HEK293 (cell line): Measurements from ENCODE around the gene ZCCHC14.
A peak's percentile ranks its signal among the peaks of the same experiment; 100 is the strongest.

Experiments
- GFI1B ChIP-seq: fragments of 450-650 bp; formaldehyde crosslinking; IDR thresholded peaks from 2 replicates; pipeline ENCODE4 v1.5.1; 2016; ENCODE audit warnings: missing biosample characterization, missing genetic modification characterization
- GLI2 ChIP-seq: fragments of 450-650 bp; formaldehyde crosslinking; IDR thresholded peaks from 2 replicates; pipeline ENCODE4; 2017; ENCODE audit warnings: missing biosample characterization, missing genetic modification characterization, low read depth, borderline replicate concordance
- GLIS2 ChIP-seq: fragments of 450-650 bp; formaldehyde crosslinking; IDR thresholded peaks from 2 replicates; pipeline ENCODE4 v1.5.1; 2016; ENCODE audit warnings: missing biosample characterization, missing genetic modification characterization
- HOXC10 ChIP-seq: sonication (generic); formaldehyde crosslinking; IDR thresholded peaks from 2 replicates; pipeline ENCODE4 v1.8.1; 2023; ENCODE audit warnings: mild to moderate bottlenecking, missing genetic modification reagents
- IKZF3 ChIP-seq: fragments of 450-650 bp; IDR thresholded peaks from 2 replicates; pipeline ENCODE4 v1.5.0; 2018; ENCODE audit warnings: missing biosample characterization, mild to moderate bottlenecking, missing genetic modification characterization, moderate library complexity
- KLF8 ChIP-seq: fragments of 450-650 bp; formaldehyde crosslinking; IDR thresholded peaks from 2 replicates; pipeline ENCODE4 v1.5.1; 2016; ENCODE audit warnings: missing biosample characterization, missing genetic modification characterization
- REPIN1 ChIP-seq: fragments of 450-650 bp; formaldehyde crosslinking; IDR thresholded peaks from 2 replicates; pipeline ENCODE4 v1.5.1; 2017; ENCODE audit warnings: missing biosample characterization, missing genetic modification characterization, low read depth
- ZBTB21 ChIP-seq: fragments of 450-650 bp; formaldehyde crosslinking; IDR thresholded peaks from 2 replicates; pipeline ENCODE4 v1.5.1; 2017; ENCODE audit warnings: missing biosample characterization, missing genetic modification characterization
- ZNF10 ChIP-seq: fragments of 450-650 bp; formaldehyde crosslinking; IDR thresholded peaks from 2 replicates; pipeline ENCODE4 v1.5.1; 2017; ENCODE audit warnings: missing biosample characterization, missing genetic modification characterization
- ZNF114 ChIP-seq: fragments of 450-650 bp; formaldehyde crosslinking; IDR thresholded peaks from 2 replicates; pipeline ENCODE4 v1.5.0; 2017; ENCODE audit warnings: missing biosample characterization, missing genetic modification characterization
- ZNF292 ChIP-seq: fragments of 450-650 bp; formaldehyde crosslinking; IDR thresholded peaks from 2 replicates; pipeline ENCODE4 v1.5.1; 2016; ENCODE audit warnings: low read depth, missing biosample characterization, missing genetic modification characterization, borderline replicate concordance
- ZNF335 ChIP-seq: fragments of 450-650 bp; formaldehyde crosslinking; conservative IDR thresholded peaks from 2 replicates; pipeline ENCODE4 v1.5.1; 2016; ENCODE audit warnings: missing biosample characterization, missing genetic modification characterization
- ZNF350 ChIP-seq: fragments of 450-650 bp; formaldehyde crosslinking; IDR thresholded peaks from 2 replicates; pipeline ENCODE4 v1.5.0; 2017; ENCODE audit warnings: missing biosample characterization, mild to moderate bottlenecking, missing genetic modification characterization
- ZNF529 ChIP-seq: fragments of 450-650 bp; formaldehyde crosslinking; IDR thresholded peaks from 2 replicates; pipeline ENCODE4 v1.5.1; 2017; ENCODE audit warnings: missing genetic modification characterization, missing biosample characterization; ENCODE audit not compliant: insufficient replicate concordance
- ZNF549 ChIP-seq: fragments of 450-650 bp; IDR thresholded peaks from 2 replicates; pipeline ENCODE4 v1.5.1; 2018; ENCODE audit warnings: missing biosample characterization, missing genetic modification characterization, mild to moderate bottlenecking, inconsistent platforms, moderate library complexity
- ZNF561 ChIP-seq: fragments of 450-650 bp; IDR thresholded peaks from 2 replicates; pipeline ENCODE4 v1.5.1; 2018; ENCODE audit warnings: missing biosample characterization, missing genetic modification characterization, borderline replicate concordance
- ZNF571 ChIP-seq: fragments of 450-650 bp; formaldehyde crosslinking; IDR thresholded peaks from 2 replicates; pipeline ENCODE4 v1.5.0; 2017; ENCODE audit warnings: missing biosample characterization, missing genetic modification characterization
- ZNF600 ChIP-seq: fragments of 450-650 bp; formaldehyde crosslinking; IDR thresholded peaks from 2 replicates; pipeline ENCODE4 v1.5.1; 2016; ENCODE audit warnings: missing biosample characterization, missing genetic modification characterization
- ZNF610 ChIP-seq: fragments of 450-650 bp; formaldehyde crosslinking; IDR thresholded peaks from 2 replicates; pipeline ENCODE4 v1.5.1; 2016; ENCODE audit warnings: missing biosample characterization, missing genetic modification characterization, borderline replicate concordance
- ZNF626 ChIP-seq: fragments of 450-650 bp; sonication (Bioruptor Pico); formaldehyde crosslinking; IDR thresholded peaks from 2 replicates; pipeline ENCODE4 v1.5.1; 2018; ENCODE audit warnings: missing biosample characterization, missing genetic modification characterization, inconsistent platforms
- ZNF707 ChIP-seq: fragments of 450-650 bp; formaldehyde crosslinking; IDR thresholded peaks from 2 replicates; pipeline ENCODE4 v1.5.1; 2016; ENCODE audit warnings: missing biosample characterization, missing genetic modification characterization
- ZNF76 ChIP-seq: fragments of 450-650 bp; formaldehyde crosslinking; IDR thresholded peaks from 2 replicates; pipeline ENCODE4; 2016; ENCODE audit warnings: low read depth, missing biosample characterization, missing genetic modification characterization, borderline replicate concordance
- ZNF830 ChIP-seq: fragments of 450-650 bp; IDR thresholded peaks from 2 replicates; pipeline ENCODE4 v1.5.0; 2018; ENCODE audit warnings: missing biosample characterization, missing genetic modification characterization, low read depth, mild to moderate bottlenecking, moderate library complexity
- ZSCAN30 ChIP-seq: fragments of 450-650 bp; IDR thresholded peaks from 2 replicates; pipeline ENCODE4 v1.5.1; 2018; ENCODE audit warnings: missing biosample characterization, mild to moderate bottlenecking, missing genetic modification characterization, moderate library complexity
- TF ChIP-seq, protein P1 (sequence below): fragments of 450-650 bp; formaldehyde crosslinking; IDR thresholded peaks from 2 replicates; pipeline ENCODE4 v1.5.1; 2017; ENCODE audit warnings: missing biosample characterization, missing genetic modification characterization
- TF ChIP-seq, protein P2 (sequence below): fragments of 450-650 bp; formaldehyde crosslinking; IDR thresholded peaks from 2 replicates; pipeline ENCODE4 v1.5.1; 2016; ENCODE audit warnings: missing biosample characterization, missing genetic modification characterization
- TF ChIP-seq, protein P3 (sequence below): fragments of 450-650 bp; formaldehyde crosslinking; IDR thresholded peaks from 2 replicates; pipeline ENCODE4; 2016; ENCODE audit warnings: missing biosample characterization, missing genetic modification characterization
- TF ChIP-seq, protein P4 (sequence below): fragments of 450-650 bp; formaldehyde crosslinking; IDR thresholded peaks from 2 replicates; pipeline ENCODE4 v1.5.1; 2016; ENCODE audit warnings: missing biosample characterization, missing genetic modification characterization
- TF ChIP-seq, protein P5 (sequence below): fragments of 450-650 bp; formaldehyde crosslinking; IDR thresholded peaks from 2 replicates; pipeline ENCODE4 v1.5.1; 2016; ENCODE audit warnings: missing biosample characterization, missing genetic modification characterization
- TF ChIP-seq, protein P6 (sequence below): fragments of 450-650 bp; formaldehyde crosslinking; IDR thresholded peaks from 2 replicates; pipeline ENCODE4 v1.5.1; 2016; ENCODE audit warnings: missing biosample characterization, missing genetic modification characterization

Gene ZCCHC14

DNA sequence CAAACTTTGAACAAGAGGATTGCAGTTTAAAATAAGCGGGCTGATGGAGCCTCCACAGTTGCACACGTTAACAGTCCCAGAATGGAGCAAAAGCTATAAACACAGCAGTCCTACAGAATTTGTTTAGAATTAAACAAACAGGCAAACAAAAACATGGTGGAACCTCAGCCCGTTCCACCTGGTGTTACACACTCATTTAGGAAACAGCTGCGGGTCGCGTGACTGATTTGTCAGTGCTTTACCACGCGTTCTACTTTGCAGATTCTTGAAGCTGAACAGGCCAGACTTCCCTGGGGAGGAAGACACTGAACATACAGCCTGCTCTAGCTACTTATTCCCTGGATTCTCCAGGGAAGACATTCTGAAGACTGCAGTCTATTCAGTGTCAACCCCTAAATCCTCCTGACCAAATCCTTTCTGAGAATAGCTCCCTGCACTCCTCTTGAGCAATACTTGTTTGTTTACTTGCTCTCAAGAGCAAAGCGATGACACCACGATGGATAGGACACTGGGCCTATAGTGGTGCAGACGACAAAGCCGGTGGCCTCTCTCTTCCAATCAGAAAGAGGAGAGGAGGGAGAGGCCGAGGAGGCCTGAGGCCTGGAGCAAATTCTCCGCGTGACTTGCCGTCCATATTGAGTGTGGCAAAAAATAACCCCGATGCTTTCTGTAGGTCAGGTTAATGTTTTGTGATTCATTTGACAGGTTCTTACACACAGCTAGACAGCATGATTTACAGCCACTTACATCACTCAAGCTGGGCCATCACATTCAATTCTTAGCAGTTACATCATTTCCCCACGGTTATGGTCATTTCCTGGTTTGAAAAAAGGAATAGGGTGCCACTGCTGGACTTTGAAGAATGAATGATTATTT lies 104.6 kb downstream of the ZCCHC14 start (continued):
- peak; percentile 87; the same call in 1 of the 2 replicates for TF ChIP-seq HOXC10
- TF ChIP-seq REPIN1 (tag by site-specific recombination): no peak; the same call in 1 of the 2 replicates
- TF ChIP-seq, protein P1, sequence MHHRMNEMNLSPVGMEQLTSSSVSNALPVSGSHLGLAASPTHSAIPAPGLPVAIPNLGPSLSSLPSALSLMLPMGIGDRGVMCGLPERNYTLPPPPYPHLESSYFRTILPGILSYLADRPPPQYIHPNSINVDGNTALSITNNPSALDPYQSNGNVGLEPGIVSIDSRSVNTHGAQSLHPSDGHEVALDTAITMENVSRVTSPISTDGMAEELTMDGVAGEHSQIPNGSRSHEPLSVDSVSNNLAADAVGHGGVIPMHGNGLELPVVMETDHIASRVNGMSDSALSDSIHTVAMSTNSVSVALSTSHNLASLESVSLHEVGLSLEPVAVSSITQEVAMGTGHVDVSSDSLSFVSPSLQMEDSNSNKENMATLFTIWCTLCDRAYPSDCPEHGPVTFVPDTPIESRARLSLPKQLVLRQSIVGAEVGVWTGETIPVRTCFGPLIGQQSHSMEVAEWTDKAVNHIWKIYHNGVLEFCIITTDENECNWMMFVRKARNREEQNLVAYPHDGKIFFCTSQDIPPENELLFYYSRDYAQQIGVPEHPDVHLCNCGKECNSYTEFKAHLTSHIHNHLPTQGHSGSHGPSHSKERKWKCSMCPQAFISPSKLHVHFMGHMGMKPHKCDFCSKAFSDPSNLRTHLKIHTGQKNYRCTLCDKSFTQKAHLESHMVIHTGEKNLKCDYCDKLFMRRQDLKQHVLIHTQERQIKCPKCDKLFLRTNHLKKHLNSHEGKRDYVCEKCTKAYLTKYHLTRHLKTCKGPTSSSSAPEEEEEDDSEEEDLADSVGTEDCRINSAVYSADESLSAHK: peak; percentile 79; the same call in 1 of the 2 replicates
- no peak for TF ChIP-seq ZNF610 (tag by site-specific recombination)
- no peak for TF ChIP-seq ZNF292
- TF ChIP-seq, protein P2, sequence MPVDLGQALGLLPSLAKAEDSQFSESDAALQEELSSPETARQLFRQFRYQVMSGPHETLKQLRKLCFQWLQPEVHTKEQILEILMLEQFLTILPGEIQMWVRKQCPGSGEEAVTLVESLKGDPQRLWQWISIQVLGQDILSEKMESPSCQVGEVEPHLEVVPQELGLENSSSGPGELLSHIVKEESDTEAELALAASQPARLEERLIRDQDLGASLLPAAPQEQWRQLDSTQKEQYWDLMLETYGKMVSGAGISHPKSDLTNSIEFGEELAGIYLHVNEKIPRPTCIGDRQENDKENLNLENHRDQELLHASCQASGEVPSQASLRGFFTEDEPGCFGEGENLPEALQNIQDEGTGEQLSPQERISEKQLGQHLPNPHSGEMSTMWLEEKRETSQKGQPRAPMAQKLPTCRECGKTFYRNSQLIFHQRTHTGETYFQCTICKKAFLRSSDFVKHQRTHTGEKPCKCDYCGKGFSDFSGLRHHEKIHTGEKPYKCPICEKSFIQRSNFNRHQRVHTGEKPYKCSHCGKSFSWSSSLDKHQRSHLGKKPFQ (tag by site-specific recombination): no peak
- TF ChIP-seq ZBTB21 (tag by site-specific recombination): peak; percentile 92
- no peak for TF ChIP-seq ZNF549 (tag by site-specific recombination)
- 0 out of 2 replicates have a peak, but pooled peaks have one; percentile 51 for TF ChIP-seq ZNF561
- no peak for TF ChIP-seq ZNF830 (tag by site-specific recombination)
- TF ChIP-seq ZNF335 (tag by site-specific recombination): peak; percentile 63
- peak; percentile 51 for TF ChIP-seq KLF8 (tag by site-specific recombination)
- no peak for TF ChIP-seq GLIS2
- no peak for TF ChIP-seq ZNF707 (tag by site-specific recombination)
- 0 out of 2 replicates have a peak, but pooled peaks have one; percentile 27 for TF ChIP-seq ZNF600 (tag by site-specific recombination)
- no peak for TF ChIP-seq GLI2 (tag by site-specific recombination)
- TF ChIP-seq ZNF571 (tag by site-specific recombination): no peak
- TF ChIP-seq IKZF3 (tag by site-specific recombination): peak; percentile 59; the same call in 1 of the 2 replicates
- TF ChIP-seq, protein P3, sequence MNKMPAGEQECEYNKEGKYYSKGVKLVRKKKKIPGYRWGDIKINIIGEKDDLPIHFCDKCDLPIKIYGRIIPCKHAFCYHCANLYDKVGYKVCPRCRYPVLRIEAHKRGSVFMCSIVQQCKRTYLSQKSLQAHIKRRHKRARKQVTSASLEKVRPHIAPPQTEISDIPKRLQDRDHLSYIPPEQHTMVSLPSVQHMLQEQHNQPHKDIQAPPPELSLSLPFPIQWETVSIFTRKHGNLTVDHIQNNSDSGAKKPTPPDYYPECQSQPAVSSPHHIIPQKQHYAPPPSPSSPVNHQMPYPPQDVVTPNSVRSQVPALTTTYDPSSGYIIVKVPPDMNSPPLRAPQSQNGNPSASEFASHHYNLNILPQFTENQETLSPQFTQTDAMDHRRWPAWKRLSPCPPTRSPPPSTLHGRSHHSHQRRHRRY (tag by site-specific recombination): no peak
- TF ChIP-seq, protein P4, sequence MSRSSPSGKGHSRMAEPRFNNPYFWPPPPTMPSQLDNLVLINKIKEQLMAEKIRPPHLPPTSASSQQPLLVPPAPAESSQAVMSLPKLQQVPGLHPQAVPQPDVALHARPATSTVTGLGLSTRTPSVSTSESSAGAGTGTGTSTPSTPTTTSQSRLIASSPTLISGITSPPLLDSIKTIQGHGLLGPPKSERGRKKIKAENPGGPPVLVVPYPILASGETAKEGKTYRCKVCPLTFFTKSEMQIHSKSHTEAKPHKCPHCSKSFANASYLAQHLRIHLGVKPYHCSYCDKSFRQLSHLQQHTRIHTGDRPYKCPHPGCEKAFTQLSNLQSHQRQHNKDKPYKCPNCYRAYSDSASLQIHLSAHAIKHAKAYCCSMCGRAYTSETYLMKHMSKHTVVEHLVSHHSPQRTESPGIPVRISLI (tag by site-specific recombination): no peak; the same call in 1 of the 2 replicates
- TF ChIP-seq ZNF626 (tag by site-specific recombination): 0 out of 2 replicates have a peak, but pooled peaks have one; percentile 48
- no peak for TF ChIP-seq GFI1B (tag by site-specific recombination)
- TF ChIP-seq ZNF529 (tag by site-specific recombination): no peak
- peak; percentile 62 for TF ChIP-seq ZNF76 (tag by site-specific recombination)
- TF ChIP-seq, protein P5, sequence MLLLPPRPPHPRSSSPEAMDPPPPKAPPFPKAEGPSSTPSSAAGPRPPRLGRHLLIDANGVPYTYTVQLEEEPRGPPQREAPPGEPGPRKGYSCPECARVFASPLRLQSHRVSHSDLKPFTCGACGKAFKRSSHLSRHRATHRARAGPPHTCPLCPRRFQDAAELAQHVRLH (tag by site-specific recombination): 0 out of 2 replicates have a peak, but pooled peaks have one; percentile 46
- no peak for TF ChIP-seq ZNF350 (tag by site-specific recombination)
- peak; percentile 67; the same call in 1 of the 2 replicates for TF ChIP-seq ZSCAN30
- peak; percentile 34; the same call in 1 of the 2 replicates for TF ChIP-seq ZNF10 (tag by site-specific recombination)
- TF ChIP-seq ZNF114 (tag by site-specific recombination): no peak
- TF ChIP-seq, protein P6, sequence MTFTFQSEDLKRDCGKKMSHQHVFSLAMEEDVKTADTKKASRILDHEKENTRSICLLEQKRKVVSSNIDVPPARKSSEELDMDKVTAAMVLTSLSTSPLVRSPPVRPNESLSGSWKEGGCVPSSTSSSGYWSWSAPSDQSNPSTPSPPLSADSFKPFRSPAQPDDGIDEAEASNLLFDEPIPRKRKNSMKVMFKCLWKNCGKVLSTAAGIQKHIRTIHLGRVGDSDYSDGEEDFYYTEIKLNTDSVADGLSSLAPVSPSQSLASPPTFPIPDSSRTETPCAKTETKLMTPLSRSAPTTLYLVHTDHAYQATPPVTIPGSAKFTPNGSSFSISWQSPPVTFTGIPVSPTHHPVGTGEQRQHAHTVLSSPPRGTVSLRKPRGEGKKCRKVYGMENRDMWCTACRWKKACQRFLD (tag by site-specific recombination): no peak
